HepG2 (cell line): ENCODE results near the gene RSPH9. TPM values are rescaled to one million over a fixed set of nuclear protein-coding genes. Genes with fewer than 3 reads are reported as not detected.

Source experiments
- AGO2 ChIP-seq: fragments of 200-400 bp; formaldehyde crosslinking; optimal IDR thresholded peaks from 2 replicates; pipeline ENCODE3; 2017; ENCODE audit warnings: mild to moderate bottlenecking, low read depth, low read length, moderate library complexity
- ARHGAP35 ChIP-seq: sonication (generic); formaldehyde crosslinking; IDR thresholded peaks from 2 replicates; pipeline ENCODE4 v1.9.0; 2022; ENCODE audit warnings: mild to moderate bottlenecking, inconsistent platforms, moderate library complexity, missing genetic modification reagents, borderline replicate concordance
- CREBL2 ChIP-seq: sonication (generic); formaldehyde crosslinking; IDR thresholded peaks from 2 replicates; pipeline ENCODE4 v1.8.1; 2023; ENCODE audit warnings: missing genetic modification reagents, mild to moderate bottlenecking, borderline replicate concordance
- CREM ChIP-seq, 2 experiments: sonication (generic) in 1 of 2; formaldehyde crosslinking in 1 of 2; IDR thresholded peaks; 2 replicates each; pipeline versions ENCODE4 v1.4.0 to v1.6.1; 2016 to 2020; ENCODE audit warnings: antibody characterized with exemption in 1 of 2, mild to moderate bottlenecking in 1 of 2, missing genetic modification reagents in 1 of 2
- DDIT3 ChIP-seq: sonication (generic); formaldehyde crosslinking; IDR thresholded peaks from 2 replicates; pipeline ENCODE4 v1.4.0; 2020; ENCODE audit warnings: mild to moderate bottlenecking, missing genetic modification reagents
- ELF3 ChIP-seq: IDR thresholded peaks from 2 replicates; pipeline ENCODE4 v1.6.1; 2016; ENCODE audit warnings: missing genetic modification reagents, missing compliant biosample characterization
- FOSL2 ChIP-seq: sonication (generic); formaldehyde crosslinking; IDR thresholded peaks from 2 replicates; pipeline ENCODE4 v1.4.0; 2020; ENCODE audit warnings: missing genetic modification reagents
- FOXP1 ChIP-seq, 2 experiments: fragments of 450-650 bp in 1 of 2; IDR thresholded peaks; 2 replicates each; pipeline ENCODE4 v1.6.1; 2017 to 2018; ENCODE audit warnings: antibody characterized with exemption in 1 of 2
- MIXL1 ChIP-seq: IDR thresholded peaks from 2 replicates; pipeline ENCODE4 v1.6.1; 2016
- MTERF4 ChIP-seq: sonication (generic); formaldehyde crosslinking; IDR thresholded peaks from 2 replicates; pipeline ENCODE4 v1.8.0; 2023; ENCODE audit warnings: mild to moderate bottlenecking, missing genetic modification reagents
- MXD4 ChIP-seq: IDR thresholded peaks from 2 replicates; pipeline ENCODE4 v1.6.1; 2016; ENCODE audit warnings: mild to moderate bottlenecking, missing biosample characterization, missing genetic modification reagents
- NAIF1 ChIP-seq: sonication (generic); formaldehyde crosslinking; IDR thresholded peaks from 2 replicates; pipeline ENCODE4 v1.5.0; 2020; ENCODE audit warnings: mild to moderate bottlenecking, missing genetic modification reagents, borderline replicate concordance
- NFE2 ChIP-seq: sonication (generic); formaldehyde crosslinking; IDR thresholded peaks from 2 replicates; pipeline ENCODE4 v1.4.0; 2020; ENCODE audit warnings: missing genetic modification reagents
- PITX1 ChIP-seq: sonication (generic); formaldehyde crosslinking; IDR thresholded peaks from 2 replicates; pipeline ENCODE4 v1.5.1; 2020; ENCODE audit warnings: mild to moderate bottlenecking, missing genetic modification reagents
- PPARG ChIP-seq: conservative IDR thresholded peaks from 2 replicates; pipeline ENCODE4 v1.6.1; 2016; ENCODE audit warnings: missing biosample characterization, missing genetic modification reagents
- RFX1 ChIP-seq: fragments of 450-650 bp; IDR thresholded peaks from 2 replicates; pipeline ENCODE4 v1.6.1; 2017
- SMARCE1 ChIP-seq: fragments of 450-650 bp; IDR thresholded peaks from 2 replicates; pipeline ENCODE4 v1.6.1; 2017; ENCODE audit warnings: borderline replicate concordance
- SOX5 ChIP-seq: IDR thresholded peaks from 2 replicates; pipeline ENCODE4 v1.6.1; 2016; ENCODE audit warnings: borderline replicate concordance
- STAG1 ChIP-seq: sonication (generic); formaldehyde crosslinking; IDR thresholded peaks from 2 replicates; pipeline ENCODE4 v1.4.0; 2020; ENCODE audit warnings: missing genetic modification reagents
- THAP11 ChIP-seq: IDR thresholded peaks from 2 replicates; pipeline ENCODE4 v1.6.1; 2016; ENCODE audit warnings: missing biosample characterization, missing genetic modification reagents
- ZBTB20 ChIP-seq: sonication (generic); formaldehyde crosslinking; IDR thresholded peaks from 2 replicates; pipeline ENCODE4 v1.8.1; 2023; ENCODE audit warnings: missing genetic modification reagents, low read depth, mild to moderate bottlenecking, borderline replicate concordance
- ZFP1 ChIP-seq: IDR thresholded peaks from 2 replicates; pipeline ENCODE4 v1.6.1; 2016
- ZNF232 ChIP-seq: sonication (generic); formaldehyde crosslinking; IDR thresholded peaks from 2 replicates; pipeline ENCODE4 v1.4.0; 2020; ENCODE audit warnings: missing genetic modification reagents, borderline replicate concordance
- ZNF33B ChIP-seq: sonication (generic); formaldehyde crosslinking; IDR thresholded peaks from 2 replicates; pipeline ENCODE4 v1.5.1; 2020; ENCODE audit warnings: mild to moderate bottlenecking, missing genetic modification reagents
- ZNF672 ChIP-seq: sonication (generic); formaldehyde crosslinking; IDR thresholded peaks from 2 replicates; pipeline ENCODE4 v1.8.1; 2022; ENCODE audit warnings: missing genetic modification reagents
- ZSCAN5A ChIP-seq: sonication (generic); formaldehyde crosslinking; IDR thresholded peaks from 2 replicates; pipeline ENCODE4 v1.8.0; 2022; ENCODE audit warnings: mild to moderate bottlenecking, missing genetic modification reagents, borderline replicate concordance
- polyA plus RNA-seq, 8 experiments: library from polyadenylated mRNA; depleted of rRNA in 3 of 8; stranded (reverse) in 7 of 8; unstranded in 1 of 8; fragments of >200 nt; fragmentation: Illumina TruSeq in 4 of 8; extraction: Trizol in 4 of 8; gene quantifications; 2 replicates each; pipeline versions ENCODE4 v1.2.1 to v1.2.3, GENCODE V29; 2011 to 2016; ENCODE audit warnings: low read depth in 4 of 8, missing spikeins in 1 of 8, mixed read lengths in 1 of 8; ENCODE audit not compliant: insufficient read depth in 1 of 8
- total RNA-seq, 5 experiments: library from RNA; depleted of rRNA; stranded (reverse); fragments of >200 nt; fragmentation: Illumina TruSeq; extraction: Trizol; gene quantifications; 2 replicates each; pipeline ENCODE4 v1.2.3, GENCODE V29; 2016; ENCODE audit warnings: low read depth in 1 of 5
- TF ChIP-seq, protein P1 (sequence below): sonication (generic); formaldehyde crosslinking; IDR thresholded peaks from 2 replicates; pipeline ENCODE4 v1.4.0; 2020; ENCODE audit warnings: missing genetic modification reagents

RSPH9 gene
- total and polyA plus RNA-seq, 2 of the 13 experiments (the other 11 are each of a cell fraction or from before 2014, with no cell fraction given) = 0.04 TPM; not detected in 1

- TF ChIP-seq ZSCAN5A (CRISPR knock-in tag) = no peak
- TF ChIP-seq ELF3 = peak; percentile 43; the same call in 1 of the 2 replicates
- TF ChIP-seq NAIF1 (CRISPR knock-in tag) = no peak
- TF ChIP-seq, protein P1, sequence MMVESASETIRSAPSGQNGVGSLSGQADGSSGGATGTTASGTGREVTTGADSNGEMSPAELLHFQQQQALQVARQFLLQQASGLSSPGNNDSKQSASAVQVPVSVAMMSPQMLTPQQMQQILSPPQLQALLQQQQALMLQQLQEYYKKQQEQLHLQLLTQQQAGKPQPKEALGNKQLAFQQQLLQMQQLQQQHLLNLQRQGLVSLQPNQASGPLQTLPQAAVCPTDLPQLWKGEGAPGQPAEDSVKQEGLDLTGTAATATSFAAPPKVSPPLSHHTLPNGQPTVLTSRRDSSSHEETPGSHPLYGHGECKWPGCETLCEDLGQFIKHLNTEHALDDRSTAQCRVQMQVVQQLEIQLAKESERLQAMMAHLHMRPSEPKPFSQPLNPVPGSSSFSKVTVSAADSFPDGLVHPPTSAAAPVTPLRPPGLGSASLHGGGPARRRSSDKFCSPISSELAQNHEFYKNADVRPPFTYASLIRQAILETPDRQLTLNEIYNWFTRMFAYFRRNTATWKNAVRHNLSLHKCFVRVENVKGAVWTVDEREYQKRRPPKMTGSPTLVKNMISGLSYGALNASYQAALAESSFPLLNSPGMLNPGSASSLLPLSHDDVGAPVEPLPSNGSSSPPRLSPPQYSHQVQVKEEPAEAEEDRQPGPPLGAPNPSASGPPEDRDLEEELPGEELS (CRISPR knock-in tag) = peak; percentile 41; the same call in 1 of the 2 replicates
- TF ChIP-seq PPARG (CRISPR knock-in tag) = peak; percentile 65
- peak; percentile 43; the same call in 1 of the 2 replicates for TF ChIP-seq ZBTB20 (CRISPR knock-in tag)
- peak; percentile 64 for TF ChIP-seq SOX5 (CRISPR knock-in tag)
- no peak for TF ChIP-seq CREM (IDR thresholded peaks at IDR 0.05)
- TF ChIP-seq CREM (CRISPR knock-in tag; IDR thresholded peaks at IDR 0.05) = no peak
- peak; percentile 98 for TF ChIP-seq STAG1 (CRISPR knock-in tag)
- TF ChIP-seq ZNF33B (CRISPR knock-in tag) = 0 out of 2 replicates have a peak, but pooled peaks have one; percentile 9
- no peak for TF ChIP-seq MXD4 (CRISPR knock-in tag)
- TF ChIP-seq MTERF4 (CRISPR knock-in tag) = peak; percentile 90
- TF ChIP-seq DDIT3 (CRISPR knock-in tag) = no peak
- no peak for TF ChIP-seq ARHGAP35
- TF ChIP-seq FOSL2 (CRISPR knock-in tag) = peak; percentile 60
- no peak for TF ChIP-seq FOXP1 (IDR thresholded peaks at IDR 0.05)
- no peak for TF ChIP-seq FOXP1 (CRISPR knock-in tag; IDR thresholded peaks at IDR 0.05)
- 0 out of 2 replicates have a peak, but pooled peaks have one; percentile 51 for TF ChIP-seq THAP11
- TF ChIP-seq PITX1 (CRISPR knock-in tag) = peak; percentile 12; the same call in 1 of the 2 replicates
- peak; percentile 59; the same call in 1 of the 2 replicates for TF ChIP-seq ZNF232 (CRISPR knock-in tag)
- TF ChIP-seq MIXL1 (CRISPR knock-in tag) = peak; percentile 77
- no peak for TF ChIP-seq RFX1
- no peak for TF ChIP-seq ZNF672 (CRISPR knock-in tag)
- no peak for TF ChIP-seq SMARCE1
- TF ChIP-seq CREBL2 (CRISPR knock-in tag) = no peak
- TF ChIP-seq NFE2 = no peak
- no peak for TF ChIP-seq ZFP1 (CRISPR knock-in tag)
- peak; percentile 59 for TF ChIP-seq AGO2
These were observed 22.7 kb downstream of the RSPH9 start (continued) for GRCh38 chr6:43667245-43668150.
